ENCODE results near the gene KCTD17.

The KCTD17 gene

DNA sequence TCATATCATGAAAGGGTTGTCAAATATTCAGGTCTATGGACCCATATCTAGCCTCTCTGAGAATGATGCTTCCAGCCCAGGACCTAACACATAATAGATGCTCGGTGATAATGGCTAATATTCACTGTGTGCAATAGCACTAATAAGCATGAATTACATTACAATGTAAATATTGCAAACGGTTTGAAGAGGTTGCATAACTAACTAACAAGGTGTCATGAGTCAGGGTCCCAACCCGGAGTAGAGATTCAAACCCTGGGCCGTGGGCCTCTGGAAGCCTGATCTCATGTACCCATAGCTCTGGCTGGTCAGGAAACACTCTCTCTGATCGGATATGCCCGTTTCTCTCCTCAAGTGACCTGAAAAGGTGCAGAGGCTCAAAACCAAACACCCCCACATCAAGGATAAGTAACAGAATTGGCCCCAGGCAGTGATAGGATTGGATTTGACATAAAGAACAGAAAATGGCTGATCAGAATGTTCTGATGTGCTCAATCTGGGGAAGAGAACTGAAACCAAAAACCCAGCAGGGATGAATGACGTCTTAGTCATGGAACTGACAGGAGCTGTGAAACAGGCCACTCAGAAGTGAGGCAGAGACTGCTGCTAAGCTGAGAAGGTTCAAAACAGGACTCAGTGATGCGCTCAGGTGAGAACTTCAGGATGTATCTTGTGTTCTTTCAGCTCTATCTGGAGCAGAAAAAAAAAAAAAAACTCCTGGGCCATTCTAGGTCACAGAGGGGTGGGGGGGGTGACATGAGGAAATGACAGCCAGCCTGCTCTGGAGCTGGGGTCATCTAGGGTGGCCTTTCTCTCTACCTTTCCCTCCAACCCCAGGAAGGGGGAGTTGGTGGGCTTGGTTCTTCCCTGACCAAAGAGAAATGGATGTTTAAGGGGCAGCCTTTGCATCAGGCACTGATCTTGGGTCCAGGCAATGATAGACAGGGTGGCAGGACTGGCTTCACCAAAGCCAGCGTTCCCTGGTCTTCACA, 6.6 kb upstream of the KCTD17 start:
- H3K9me3 ChIP-seq (ENCODE audit: control insufficient read depth, low read length), result no peaks in the 10 kb centered on the region
- no peaks in the 10 kb centered on the region for H3K36me3 ChIP-seq (ENCODE audit: control insufficient read depth, insufficient read depth, low read length)
- no peak overlapping the region for H3K4me3 ChIP-seq (ENCODE audit: extremely low read depth, insufficient read depth, low read length, poor library complexity, severe bottlenecking)
- WGBS, 2 experiments (ENCODE audit: insufficient coverage in 2 of 2), result 81 to 84% methylated on average over 5 to 6 of the region's 9 CpGs
- H3K27ac ChIP-seq (ENCODE audit: low read depth, low read length, severe bottlenecking), result no peak overlapping the region
- H3K4me1 ChIP-seq (ENCODE audit: control insufficient read depth, insufficient read depth, low read length, poor library complexity, severe bottlenecking), result peaks cover 16% of the 10 kb centered on the region

DNA sequence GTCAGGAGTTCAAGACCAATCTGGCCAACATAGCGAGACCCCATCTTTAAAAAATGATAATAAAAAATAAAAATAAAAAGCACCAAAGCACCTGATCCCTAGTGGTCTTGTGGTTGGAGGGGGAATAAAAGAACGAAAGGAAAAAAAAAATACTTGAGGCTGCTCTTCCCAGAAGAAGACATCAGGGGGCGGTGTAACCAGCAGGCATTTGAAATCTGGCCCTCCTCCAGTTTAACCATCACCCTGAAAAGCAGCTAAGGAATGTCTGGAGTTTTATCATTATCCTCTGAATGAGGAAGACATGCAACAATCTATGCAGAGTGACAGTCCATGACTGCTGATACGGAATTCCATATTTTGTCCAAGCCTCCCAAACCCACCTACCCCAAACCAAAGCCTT, 5.6 kb upstream of the KCTD17 start:
- WGBS, 2 experiments (ENCODE audit: insufficient coverage in 2 of 2), result 0 to 31% methylated on average over 1 to 3 of the region's 4 CpGs
- H3K27ac ChIP-seq (ENCODE audit: low read depth, low read length, severe bottlenecking), result no peak overlapping the region
- peaks cover 11% of the 10 kb centered on the region for H3K4me1 ChIP-seq (ENCODE audit: control insufficient read depth, insufficient read depth, low read length, poor library complexity, severe bottlenecking)
- no peaks in the 10 kb centered on the region for H3K9me3 ChIP-seq (ENCODE audit: control insufficient read depth, low read length)
- H3K4me3 ChIP-seq (ENCODE audit: extremely low read depth, insufficient read depth, low read length, poor library complexity, severe bottlenecking), result no peak overlapping the region
- H3K36me3 ChIP-seq (ENCODE audit: control insufficient read depth, insufficient read depth, low read length), result no peaks in the 10 kb centered on the region

DNA sequence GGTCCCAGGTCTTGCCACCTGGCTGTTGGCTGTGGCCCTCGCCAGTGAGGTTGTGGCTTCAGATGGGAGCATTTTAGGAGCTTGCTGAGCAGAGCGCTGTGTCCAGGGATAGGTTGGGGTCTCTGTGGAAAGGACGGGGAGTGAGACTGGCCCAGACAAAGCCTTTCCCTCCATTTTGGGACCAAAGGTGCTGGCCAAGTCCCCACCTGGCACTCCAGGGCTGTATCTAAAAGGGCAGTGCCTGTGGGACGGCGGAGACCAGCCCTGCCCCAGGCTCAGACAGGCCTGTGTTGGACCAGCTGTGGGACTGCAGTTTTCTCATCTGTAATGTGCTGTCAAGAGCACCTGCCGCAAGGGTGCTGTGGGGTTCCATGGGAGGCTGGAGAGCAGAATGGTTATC, 5.0 kb upstream of the KCTD17 start:
- Histone ChIP-seq H3K4me3 (ENCODE audit: extremely low read depth, insufficient read depth, low read length, poor library complexity, severe bottlenecking) (no peak overlapping the region), H3K36me3 (ENCODE audit: control insufficient read depth, insufficient read depth, low read length) (no peaks in the 10 kb centered on the region), H3K9me3 (ENCODE audit: control insufficient read depth, low read length) (no peaks in the 10 kb centered on the region), H3K4me1 (ENCODE audit: control insufficient read depth, insufficient read depth, low read length, poor library complexity, severe bottlenecking) (peaks cover 9% of the 10 kb centered on the region), H3K27ac (ENCODE audit: low read depth, low read length, severe bottlenecking) (no peak overlapping the region)
- 95 to 96% methylated on average over 6 of the region's 6 CpGs for WGBS, 2 experiments (ENCODE audit: insufficient coverage in 2 of 2)

DNA sequence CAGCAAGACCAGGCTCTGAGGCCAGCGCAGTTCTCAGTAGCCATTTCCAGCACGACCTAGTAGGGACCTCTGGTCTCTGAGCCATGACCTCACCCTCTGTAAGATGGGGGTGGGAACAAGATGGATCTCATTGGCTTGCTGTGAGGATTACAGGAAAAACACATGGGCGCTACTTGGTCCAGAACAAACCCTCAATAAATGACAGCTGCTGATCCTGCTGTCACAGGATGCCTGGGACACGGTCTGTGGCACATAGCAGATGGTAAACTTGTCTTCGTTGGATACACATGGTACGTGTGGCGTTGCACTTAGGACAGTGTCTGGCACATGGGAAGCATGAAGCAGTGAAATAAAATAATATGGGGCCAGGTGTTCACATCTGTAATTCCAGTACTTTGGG, 4.5 kb upstream of the KCTD17 start:
- H3K4me1 ChIP-seq (ENCODE audit: control insufficient read depth, insufficient read depth, low read length, poor library complexity, severe bottlenecking), result peaks cover 6% of the 10 kb centered on the region
- H3K4me3 ChIP-seq (ENCODE audit: extremely low read depth, insufficient read depth, low read length, poor library complexity, severe bottlenecking), result no peak overlapping the region
- H3K36me3 ChIP-seq (ENCODE audit: control insufficient read depth, insufficient read depth, low read length), result no peaks in the 10 kb centered on the region
- 87 to 93% methylated on average over 7 of the region's 7 CpGs for WGBS, 2 experiments (ENCODE audit: insufficient coverage in 2 of 2)
- no peak overlapping the region for H3K27ac ChIP-seq (ENCODE audit: low read depth, low read length, severe bottlenecking)
- no peaks in the 10 kb centered on the region for H3K9me3 ChIP-seq (ENCODE audit: control insufficient read depth, low read length)

DNA sequence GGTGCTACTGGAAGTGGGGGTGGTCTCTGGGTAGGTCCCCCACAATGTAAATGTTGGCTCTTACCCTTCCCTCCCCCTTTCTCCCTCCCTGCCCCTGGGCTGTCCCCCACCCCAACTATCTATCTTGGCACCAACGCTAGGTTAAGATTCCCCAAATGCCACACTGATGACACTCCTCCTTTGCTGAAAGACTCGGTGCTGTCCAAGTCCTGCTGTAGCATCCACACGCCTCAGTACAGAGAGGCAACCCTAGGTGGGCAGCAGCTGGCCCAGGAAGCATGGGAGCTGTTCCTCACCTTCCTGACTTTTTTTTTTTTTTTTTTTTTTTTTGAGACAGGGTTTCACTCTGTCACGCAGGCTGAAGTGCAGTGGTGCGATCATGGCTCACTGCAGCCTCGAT, 3.4 kb upstream of the KCTD17 start:
- Histone ChIP-seq H3K9me3 (ENCODE audit: control insufficient read depth, low read length) (no peaks in the 10 kb centered on the region), H3K4me3 (ENCODE audit: extremely low read depth, insufficient read depth, low read length, poor library complexity, severe bottlenecking) (no peak overlapping the region), H3K4me1 (ENCODE audit: control insufficient read depth, insufficient read depth, low read length, poor library complexity, severe bottlenecking) (peaks cover 6% of the 10 kb centered on the region), H3K36me3 (ENCODE audit: control insufficient read depth, insufficient read depth, low read length) (peaks cover under 1% of the 10 kb centered on the region), H3K27ac (ENCODE audit: low read depth, low read length, severe bottlenecking) (no peak overlapping the region)
- 62 to 73% methylated on average over 5 of the region's 6 CpGs for WGBS, 2 experiments (ENCODE audit: insufficient coverage in 2 of 2)

DNA sequence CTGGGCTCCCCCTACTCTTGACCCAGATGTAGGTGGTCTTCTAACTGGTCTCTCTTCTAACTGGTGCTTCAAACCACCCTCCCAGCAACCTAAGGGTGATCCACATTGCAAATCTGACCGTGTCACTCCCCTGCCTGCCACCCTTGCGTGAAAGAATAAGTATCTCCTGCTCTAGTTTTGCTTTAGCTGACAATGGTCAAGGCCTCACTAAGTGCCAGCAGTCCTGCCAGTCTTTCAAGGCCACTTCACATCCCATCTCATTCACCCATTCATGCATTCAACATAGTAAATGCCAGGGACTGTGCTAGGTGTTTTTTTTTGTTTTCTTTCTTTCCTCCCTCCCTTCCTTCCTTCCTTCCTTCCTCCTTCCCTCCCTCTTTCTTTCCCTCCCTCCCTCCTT, 2.3 kb upstream of the KCTD17 start:
- Histone ChIP-seq H3K27ac (ENCODE audit: low read depth, low read length, severe bottlenecking) (no peak overlapping the region), H3K4me3 (ENCODE audit: extremely low read depth, insufficient read depth, low read length, poor library complexity, severe bottlenecking) (no peak overlapping the region), H3K4me1 (ENCODE audit: control insufficient read depth, insufficient read depth, low read length, poor library complexity, severe bottlenecking) (peaks cover 6% of the 10 kb centered on the region), H3K9me3 (ENCODE audit: control insufficient read depth, low read length) (no peaks in the 10 kb centered on the region), H3K36me3 (ENCODE audit: control insufficient read depth, insufficient read depth, low read length) (peaks cover 11% of the 10 kb centered on the region)
- WGBS, 2 experiments (ENCODE audit: insufficient coverage in 2 of 2), result 87 to 100% methylated on average over 2 of the region's 2 CpGs

DNA sequence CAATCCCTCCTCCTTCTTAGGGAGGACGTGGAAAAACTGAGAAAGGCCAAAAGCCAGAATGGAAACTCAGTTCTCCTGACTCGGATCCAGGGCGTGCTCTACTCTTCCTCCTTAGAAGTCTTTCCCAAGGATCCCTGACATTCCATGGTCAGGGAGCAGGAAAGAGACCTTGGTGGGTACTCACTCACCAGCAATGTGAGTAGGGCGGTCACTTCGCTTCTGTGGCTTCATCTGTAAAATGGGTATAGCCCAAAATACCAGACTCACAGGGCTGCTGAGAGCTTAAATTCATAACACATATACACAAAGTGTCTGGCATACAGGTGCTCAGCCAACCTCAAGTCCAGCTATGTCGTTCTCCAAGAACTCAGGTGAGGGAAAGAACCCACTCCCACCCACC, 629 bp upstream of the KCTD17 start:
- Histone ChIP-seq H3K4me3 (ENCODE audit: extremely low read depth, insufficient read depth, low read length, poor library complexity, severe bottlenecking) (no peak overlapping the region), H3K27ac (ENCODE audit: low read depth, low read length, severe bottlenecking) (no peak overlapping the region)
- WGBS, 2 experiments (ENCODE audit: insufficient coverage in 2 of 2), result 81 to 98% methylated on average over 3 to 5 of the region's 6 CpGs

DNA sequence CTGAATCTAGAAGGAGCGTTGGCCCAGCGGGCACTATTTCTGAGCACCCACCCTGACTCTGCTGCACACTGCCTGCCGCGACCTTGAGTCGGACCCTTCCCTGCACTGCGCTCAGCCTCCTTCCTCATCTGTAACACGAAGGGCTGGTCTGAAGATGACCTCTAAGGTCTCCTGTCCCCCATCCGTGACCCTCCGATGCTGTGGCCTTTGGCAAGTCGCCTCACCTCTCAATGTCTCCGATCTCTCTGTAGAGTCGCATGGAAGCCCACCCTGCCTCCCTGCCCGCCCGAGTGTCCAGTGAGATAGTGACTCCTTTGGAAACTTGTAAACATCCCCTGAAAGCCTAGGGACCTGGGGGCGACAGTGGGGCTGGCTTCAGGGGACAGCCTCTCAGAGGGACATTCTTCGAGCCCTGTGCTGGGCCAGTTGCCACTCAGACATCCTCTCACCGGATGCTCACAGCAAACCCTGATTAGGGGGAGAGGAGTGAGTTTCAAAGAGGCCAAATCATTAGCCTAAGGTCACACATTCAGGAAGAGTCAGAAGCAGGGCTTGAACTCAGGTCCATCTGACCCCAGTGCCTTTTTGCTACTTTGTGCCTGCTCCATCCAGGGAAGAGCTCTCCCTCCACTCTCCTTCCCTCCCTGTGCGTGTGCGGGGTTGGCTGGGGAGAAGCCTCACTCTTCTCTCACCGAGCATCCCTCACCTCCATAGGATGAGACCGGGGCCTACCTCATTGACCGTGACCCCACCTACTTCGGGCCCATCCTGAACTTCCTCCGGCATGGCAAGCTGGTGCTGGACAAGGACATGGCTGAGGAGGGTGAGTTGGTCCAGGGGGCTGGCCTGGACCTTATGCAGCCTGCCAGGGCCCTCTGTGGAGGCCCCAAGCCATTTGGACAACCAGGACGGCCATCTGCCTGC, 1.1 kb downstream of the KCTD17 start:
- peak overlapping the region; percentile 81 for H3K4me3 ChIP-seq (ENCODE audit: extremely low read depth, insufficient read depth, low read length, poor library complexity, severe bottlenecking)
- 86 to 89% methylated on average over 19 to 24 of the region's 25 CpGs for WGBS, 2 experiments (ENCODE audit: insufficient coverage in 2 of 2)
- peaks cover 6% of the 10 kb centered on the region for H3K4me1 ChIP-seq (ENCODE audit: control insufficient read depth, insufficient read depth, low read length, poor library complexity, severe bottlenecking)
- H3K36me3 ChIP-seq (ENCODE audit: control insufficient read depth, insufficient read depth, low read length), result peaks cover 34% of the 10 kb centered on the region
- H3K27ac ChIP-seq (ENCODE audit: low read depth, low read length, severe bottlenecking), result no peak overlapping the region
- no peaks in the 10 kb centered on the region for H3K9me3 ChIP-seq (ENCODE audit: control insufficient read depth, low read length)

More for the DNA sequence above, 629 bp upstream of the KCTD17 start:
- Histone ChIP-seq H3K36me3 (ENCODE audit: control insufficient read depth, insufficient read depth, low read length) (peaks cover 19% of the 10 kb centered on the region), H3K4me1 (ENCODE audit: control insufficient read depth, insufficient read depth, low read length, poor library complexity, severe bottlenecking) (peaks cover 6% of the 10 kb centered on the region), H3K9me3 (ENCODE audit: control insufficient read depth, low read length) (no peaks in the 10 kb centered on the region)

DNA sequence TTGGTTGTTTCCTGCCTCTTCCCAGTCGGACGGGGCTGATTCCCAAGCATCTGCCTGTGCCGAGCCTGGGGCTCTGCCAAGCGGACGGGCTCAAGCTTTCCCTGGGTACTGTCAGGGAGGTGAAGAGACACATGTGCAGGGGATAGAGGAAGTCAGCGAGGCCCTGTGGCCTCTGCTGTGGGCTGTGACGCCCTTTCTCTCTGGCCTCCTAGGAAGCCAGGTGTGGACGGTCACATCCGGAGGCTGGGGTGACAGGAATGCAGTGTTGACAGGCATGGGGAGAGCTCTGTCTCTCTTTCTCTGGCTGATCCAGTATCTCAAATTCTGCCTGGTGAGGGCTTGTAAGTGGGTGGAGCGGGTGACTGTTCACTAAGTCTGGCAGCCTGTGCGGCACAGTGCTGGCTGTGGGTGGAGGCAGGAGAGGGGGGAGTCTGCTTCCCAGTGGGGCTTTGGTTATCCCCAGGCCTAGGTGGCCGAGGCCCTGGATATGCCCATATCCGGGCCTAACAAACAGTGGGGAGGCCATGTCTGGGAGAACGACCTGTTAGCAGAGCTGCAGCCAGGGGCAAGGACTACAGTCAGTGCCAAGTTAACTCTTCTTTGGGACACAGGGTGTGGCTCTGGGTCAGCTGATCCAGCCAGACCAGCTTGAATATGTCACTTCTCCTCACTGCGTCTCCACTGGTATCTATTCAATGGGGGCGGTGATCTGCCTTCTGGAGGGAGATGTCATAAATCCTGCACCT, 1.9 kb downstream of the KCTD17 start:
- Histone ChIP-seq H3K9me3 (ENCODE audit: control insufficient read depth, low read length) (no peaks in the 10 kb centered on the region), H3K4me1 (ENCODE audit: control insufficient read depth, insufficient read depth, low read length, poor library complexity, severe bottlenecking) (peaks cover 6% of the 10 kb centered on the region), H3K27ac (ENCODE audit: low read depth, low read length, severe bottlenecking) (no peak overlapping the region), H3K4me3 (ENCODE audit: extremely low read depth, insufficient read depth, low read length, poor library complexity, severe bottlenecking) (no peak overlapping the region), H3K36me3 (ENCODE audit: control insufficient read depth, insufficient read depth, low read length) (peaks cover 42% of the 10 kb centered on the region)
- WGBS, 2 experiments (ENCODE audit: insufficient coverage in 2 of 2), result 93 to 95% methylated on average over 10 to 15 of the region's 16 CpGs

DNA sequence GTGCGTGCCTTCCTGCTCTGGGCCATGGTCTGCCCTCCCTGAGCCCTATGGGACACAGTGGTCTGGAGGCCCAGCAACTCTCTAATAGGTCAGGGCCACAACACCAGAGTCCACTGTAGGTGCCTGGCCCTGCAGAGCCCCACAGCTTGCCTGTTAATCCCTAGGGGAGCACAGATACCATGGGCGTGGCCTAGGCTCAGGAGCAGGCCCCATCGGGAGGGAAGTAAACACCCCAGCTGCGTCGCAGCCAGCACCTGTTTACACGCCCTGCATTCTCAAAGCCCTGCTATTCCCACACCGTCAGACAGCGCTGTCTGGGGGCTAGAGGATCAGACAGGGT, 2.5 kb downstream of the KCTD17 start:
- no peak overlapping the region for H3K4me3 ChIP-seq (ENCODE audit: extremely low read depth, insufficient read depth, low read length, poor library complexity, severe bottlenecking)

More for the DNA sequence above, 2.5 kb downstream of the KCTD17 start:
- no peak overlapping the region for H3K27ac ChIP-seq (ENCODE audit: low read depth, low read length, severe bottlenecking)
- 94 to 99% methylated on average over 6 to 8 of the region's 8 CpGs for WGBS, 2 experiments (ENCODE audit: insufficient coverage in 2 of 2)
- no peaks in the 10 kb centered on the region for H3K9me3 ChIP-seq (ENCODE audit: control insufficient read depth, low read length)
- H3K4me1 ChIP-seq (ENCODE audit: control insufficient read depth, insufficient read depth, low read length, poor library complexity, severe bottlenecking), result peaks cover 6% of the 10 kb centered on the region
- H3K36me3 ChIP-seq (ENCODE audit: control insufficient read depth, insufficient read depth, low read length), result peaks cover 48% of the 10 kb centered on the region

All from mesodermal cell (in vitro differentiated cells).